ENCODE measurements around the gene WDFY4. TPM values are rescaled to one million over a fixed set of nuclear protein-coding genes. Genes with fewer than 3 reads are reported as not detected.

Gene WDFY4
- total and polyA plus RNA-seq, 2 of the 4 experiments (the other 2 are of a cell fraction): not detected

DNA sequence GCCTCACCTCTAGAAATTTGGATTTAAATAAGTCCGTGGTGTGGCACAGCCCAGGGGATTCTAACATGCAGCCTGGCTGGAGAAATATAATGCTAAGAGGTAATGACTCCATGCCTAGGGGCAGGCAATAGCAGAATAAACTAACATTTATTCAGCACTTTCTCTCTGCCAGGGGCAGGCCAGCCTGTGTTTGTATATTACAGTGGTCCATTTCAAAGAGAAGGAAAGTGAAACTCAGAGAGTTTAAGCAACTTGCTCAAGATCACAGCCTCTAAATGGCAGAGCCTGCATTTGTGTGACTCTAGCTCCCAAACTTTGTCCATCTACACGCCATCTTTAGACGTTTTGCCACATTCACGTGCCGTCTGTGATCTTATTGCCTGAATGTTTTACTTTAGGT, 261.7 kb downstream of the WDFY4 start:
- H3K9ac ChIP-seq (ENCODE audit: low read depth, low read length): no peak overlapping the region
- DNase-seq: no peak
- H3K79me1 ChIP-seq (ENCODE audit: low read depth in 1 of 2, low read length in 2 of 2): no peaks in the 10 kb centered on the region
- dilution Hi-C loops (cut with HindIII; ENCODE audit: low sequenced_read_pairs, unreplicated experiment): no loop called here
- peaks cover 8% of the 10 kb centered on the region for H3K27me3 ChIP-seq (ENCODE audit: control insufficient read depth, insufficient read depth, low read length)
- ChIA-PET CTCF (no interaction called here), POLR2A (ENCODE audit: unreplicated experiment) (no interaction called here)
- ATAC-seq (ENCODE audit: low read depth): no peak
- no peaks in the 10 kb centered on the region for H3K4me1 ChIP-seq (ENCODE audit: control insufficient read depth, insufficient read depth, low read length)
- H2BK20ac ChIP-seq (ENCODE audit: low read depth, low read length): no peak overlapping the region
- H2BK120ac ChIP-seq (ENCODE audit: low read depth, low read length): no peak overlapping the region
- no peak overlapping the region for H3K27ac ChIP-seq (ENCODE audit: insufficient read depth, low read length)
- no peak overlapping the region for H3K56ac ChIP-seq (ENCODE audit: extremely low read depth, insufficient read depth, low read length)
- H2AK5ac ChIP-seq (ENCODE audit: low read depth, low read length): no peak overlapping the region
- no peak overlapping the region for H2AFZ ChIP-seq (replicated peaks; ENCODE audit: low read length, poor library complexity)
- H3K9me3 ChIP-seq (ENCODE audit: control insufficient read depth, insufficient read depth, low read length): no peaks in the 10 kb centered on the region
- H2AK9ac ChIP-seq (replicated peaks; ENCODE audit: low read depth, low read length, poor library complexity): no peak overlapping the region
- no peak overlapping the region for H2BK5ac ChIP-seq (ENCODE audit: low read depth, low read length, poor library complexity, severe bottlenecking)
- 87% methylated on average over 3 of the region's 5 CpGs; no CpG with 5 or more reads in 1 of the 2 experiments for WGBS, 2 experiments (ENCODE audit: extremely low coverage in 2 of 2, insufficient read length in 1 of 2)
- no peak overlapping the region for H4K91ac ChIP-seq (ENCODE audit: insufficient read depth, low read depth, low read length)
- in situ Hi-C loops (cut with MboI; ENCODE audit: low sequenced_read_pairs): no loop called here
- no peak overlapping the region for H3K18ac ChIP-seq (ENCODE audit: low read depth, low read length)
- no peak overlapping the region for H4K5ac ChIP-seq (ENCODE audit: low read depth, low read length)
- intact Hi-C loops (cut with micrococcal nuclease): no loop called here
- H3K4me3 ChIP-seq (ENCODE audit: insufficient read depth, low read depth, low read length): no peak overlapping the region
- TF ChIP-seq, protein P1, sequence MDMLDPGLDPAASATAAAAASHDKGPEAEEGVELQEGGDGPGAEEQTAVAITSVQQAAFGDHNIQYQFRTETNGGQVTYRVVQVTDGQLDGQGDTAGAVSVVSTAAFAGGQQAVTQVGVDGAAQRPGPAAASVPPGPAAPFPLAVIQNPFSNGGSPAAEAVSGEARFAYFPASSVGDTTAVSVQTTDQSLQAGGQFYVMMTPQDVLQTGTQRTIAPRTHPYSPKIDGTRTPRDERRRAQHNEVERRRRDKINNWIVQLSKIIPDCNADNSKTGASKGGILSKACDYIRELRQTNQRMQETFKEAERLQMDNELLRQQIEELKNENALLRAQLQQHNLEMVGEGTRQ (IDR thresholded peaks at IDR 0.05; ENCODE audit: low read depth, low read length): no peak
- TF ChIP-seq, protein P2, sequence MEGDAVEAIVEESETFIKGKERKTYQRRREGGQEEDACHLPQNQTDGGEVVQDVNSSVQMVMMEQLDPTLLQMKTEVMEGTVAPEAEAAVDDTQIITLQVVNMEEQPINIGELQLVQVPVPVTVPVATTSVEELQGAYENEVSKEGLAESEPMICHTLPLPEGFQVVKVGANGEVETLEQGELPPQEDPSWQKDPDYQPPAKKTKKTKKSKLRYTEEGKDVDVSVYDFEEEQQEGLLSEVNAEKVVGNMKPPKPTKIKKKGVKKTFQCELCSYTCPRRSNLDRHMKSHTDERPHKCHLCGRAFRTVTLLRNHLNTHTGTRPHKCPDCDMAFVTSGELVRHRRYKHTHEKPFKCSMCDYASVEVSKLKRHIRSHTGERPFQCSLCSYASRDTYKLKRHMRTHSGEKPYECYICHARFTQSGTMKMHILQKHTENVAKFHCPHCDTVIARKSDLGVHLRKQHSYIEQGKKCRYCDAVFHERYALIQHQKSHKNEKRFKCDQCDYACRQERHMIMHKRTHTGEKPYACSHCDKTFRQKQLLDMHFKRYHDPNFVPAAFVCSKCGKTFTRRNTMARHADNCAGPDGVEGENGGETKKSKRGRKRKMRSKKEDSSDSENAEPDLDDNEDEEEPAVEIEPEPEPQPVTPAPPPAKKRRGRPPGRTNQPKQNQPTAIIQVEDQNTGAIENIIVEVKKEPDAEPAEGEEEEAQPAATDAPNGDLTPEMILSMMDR (conservative IDR thresholded peaks at IDR 0.05; ENCODE audit: low read depth, low read length): no peak
- TF ChIP-seq RFX5 (IDR thresholded peaks at IDR 0.05; ENCODE audit: low read depth, low read length) (no peak), MXI1 (IDR thresholded peaks at IDR 0.05; ENCODE audit: borderline replicate concordance, low read depth, low read length) (no peak), FOS (IDR thresholded peaks at IDR 0.05; ENCODE audit: low read depth, low read length) (no peak), RCOR1 (IDR thresholded peaks at IDR 0.05; ENCODE audit: insufficient replicate concordance, low read length) (no peak), CEBPB (IDR thresholded peaks at IDR 0.05; ENCODE audit: low read depth, low read length) (no peak), RAD21 (IDR thresholded peaks at IDR 0.05; ENCODE audit: low read length) (no peak), MAZ (IDR thresholded peaks at IDR 0.05; ENCODE audit: borderline replicate concordance, low read depth, low read length) (no peak), CHD1 (IDR thresholded peaks at IDR 0.05; ENCODE audit: low read depth, low read length) (no peak), BHLHE40 (IDR thresholded peaks at IDR 0.05; ENCODE audit: low read depth, low read length) (no peak), NFE2L2 (IDR thresholded peaks at IDR 0.05; ENCODE audit: low read depth, low read length) (no peak), SMC3 (IDR thresholded peaks at IDR 0.05; ENCODE audit: low read depth, low read length) (no peak)
- TF ChIP-seq, protein P3, sequence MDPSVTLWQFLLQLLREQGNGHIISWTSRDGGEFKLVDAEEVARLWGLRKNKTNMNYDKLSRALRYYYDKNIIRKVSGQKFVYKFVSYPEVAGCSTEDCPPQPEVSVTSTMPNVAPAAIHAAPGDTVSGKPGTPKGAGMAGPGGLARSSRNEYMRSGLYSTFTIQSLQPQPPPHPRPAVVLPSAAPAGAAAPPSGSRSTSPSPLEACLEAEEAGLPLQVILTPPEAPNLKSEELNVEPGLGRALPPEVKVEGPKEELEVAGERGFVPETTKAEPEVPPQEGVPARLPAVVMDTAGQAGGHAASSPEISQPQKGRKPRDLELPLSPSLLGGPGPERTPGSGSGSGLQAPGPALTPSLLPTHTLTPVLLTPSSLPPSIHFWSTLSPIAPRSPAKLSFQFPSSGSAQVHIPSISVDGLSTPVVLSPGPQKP (IDR thresholded peaks at IDR 0.05; ENCODE audit: borderline replicate concordance, low read depth, low read length): no peak
- H3K4ac ChIP-seq (ENCODE audit: low read depth, low read length): no peak overlapping the region
- H2BK15ac ChIP-seq (ENCODE audit: low read depth, low read length): no peak overlapping the region
- H3K14ac ChIP-seq (replicated peaks; ENCODE audit: low read depth, low read length): no peak overlapping the region
- no peak overlapping the region for H3K4me2 ChIP-seq (ENCODE audit: low read depth, low read length)
- no peak overlapping the region for H4K8ac ChIP-seq (ENCODE audit: low read depth in 2 of 2, low read length in 2 of 2)
- no peaks in the 10 kb centered on the region for H4K20me1 ChIP-seq (ENCODE audit: insufficient read depth, low read length)
- no TSS peak for BruUV-seq (replicated peaks)
- H3K23ac ChIP-seq (ENCODE audit: low read depth, low read length): no peak overlapping the region
- H3K9me1 ChIP-seq (ENCODE audit: insufficient read depth, low read length): no peaks in the 10 kb centered on the region
- no peaks in the 10 kb centered on the region for H3K36me3 ChIP-seq (ENCODE audit: control insufficient read depth, insufficient read depth, low read length)

Measured in IMR-90 (cell line).